GM12872 (cell line): Measurements from ENCODE around the gene CPM.

Experiments
- CTCF ChIP-seq: IDR thresholded peaks from 3 replicates; pipeline ENCODE4 v1.5.1; 2011; ENCODE audit warnings: low read depth, mild to moderate bottlenecking, low read length, moderate library complexity; ENCODE audit not compliant: insufficient read depth

The CPM gene

GRCh38 chr12:68831751-68832503 is 101.0 kb downstream of the CPM start:
- TF ChIP-seq CTCF: no peak

DNA sequence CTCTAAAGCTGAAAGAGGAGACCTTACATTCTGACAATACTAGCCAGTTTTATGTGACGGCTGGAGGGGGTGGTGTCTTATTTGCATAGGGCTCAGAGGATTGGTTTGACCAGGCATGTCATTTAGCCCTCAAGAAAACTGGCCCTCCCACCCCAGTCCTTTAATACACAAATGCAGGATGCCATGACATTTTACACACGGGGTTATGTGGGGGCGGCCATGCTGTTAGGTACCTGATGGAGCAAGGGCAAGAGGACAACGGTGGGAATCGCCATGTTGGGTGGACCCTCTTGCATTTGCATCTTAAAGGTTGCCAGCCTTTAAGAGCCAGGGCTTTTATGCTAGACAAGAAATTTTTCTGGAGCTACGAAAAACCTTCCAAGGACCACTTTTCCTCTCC is 101.7 kb downstream of the CPM start:
- no peak for TF ChIP-seq CTCF

DNA sequence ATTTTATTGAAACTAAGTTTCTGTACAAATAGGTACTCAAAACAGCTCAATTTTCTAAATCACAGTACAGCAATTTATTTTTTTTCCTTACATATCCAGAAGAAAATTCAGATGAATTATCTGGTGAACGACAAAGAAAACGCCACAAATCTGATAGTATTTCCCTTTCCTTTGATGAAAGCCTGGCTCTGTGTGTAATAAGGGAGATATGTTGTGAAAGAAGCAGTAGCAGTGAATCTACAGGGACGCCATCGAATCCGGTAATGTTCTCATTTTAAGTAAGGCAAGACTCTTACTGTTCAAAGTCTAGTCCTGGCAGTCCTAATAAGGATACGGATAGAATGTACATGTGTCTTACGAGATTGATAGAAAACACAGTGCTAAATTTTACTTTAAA is 104.3 kb downstream of the CPM start:
- no peak for TF ChIP-seq CTCF

GRCh38 chr12:68827895-68828671 is 104.9 kb downstream of the CPM start:
- no peak for TF ChIP-seq CTCF

DNA sequence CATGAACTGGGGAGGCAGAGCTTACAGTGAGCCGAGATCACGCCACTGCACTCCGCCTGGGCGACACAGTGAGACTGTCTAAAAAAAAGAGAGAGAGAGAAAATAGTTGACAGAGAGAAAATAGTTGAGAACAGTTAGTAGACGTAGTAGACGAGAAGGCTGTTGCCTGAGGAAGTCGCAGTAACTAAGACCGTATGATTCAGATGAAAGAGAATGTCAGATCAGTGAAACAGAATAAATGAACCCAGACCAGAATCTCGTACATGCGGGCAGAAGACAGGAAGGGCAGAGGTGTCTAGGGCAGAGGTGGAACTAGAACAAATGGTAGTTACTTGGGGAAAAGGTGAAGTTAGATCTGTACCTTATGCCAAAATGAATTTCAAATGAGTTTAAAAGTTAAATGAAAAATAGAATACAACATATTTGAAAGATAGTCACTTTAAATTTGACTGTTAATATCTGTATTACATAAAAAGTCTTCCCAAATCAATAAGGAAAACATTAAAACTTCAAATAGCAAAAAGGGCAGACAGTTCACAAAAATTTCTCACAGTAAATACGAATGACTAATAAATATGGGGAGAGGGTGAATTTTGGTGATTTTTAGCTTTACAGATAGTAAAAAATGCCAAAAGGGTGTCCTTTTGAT is 107.3 kb downstream of the CPM start:
- no peak for TF ChIP-seq CTCF

DNA sequence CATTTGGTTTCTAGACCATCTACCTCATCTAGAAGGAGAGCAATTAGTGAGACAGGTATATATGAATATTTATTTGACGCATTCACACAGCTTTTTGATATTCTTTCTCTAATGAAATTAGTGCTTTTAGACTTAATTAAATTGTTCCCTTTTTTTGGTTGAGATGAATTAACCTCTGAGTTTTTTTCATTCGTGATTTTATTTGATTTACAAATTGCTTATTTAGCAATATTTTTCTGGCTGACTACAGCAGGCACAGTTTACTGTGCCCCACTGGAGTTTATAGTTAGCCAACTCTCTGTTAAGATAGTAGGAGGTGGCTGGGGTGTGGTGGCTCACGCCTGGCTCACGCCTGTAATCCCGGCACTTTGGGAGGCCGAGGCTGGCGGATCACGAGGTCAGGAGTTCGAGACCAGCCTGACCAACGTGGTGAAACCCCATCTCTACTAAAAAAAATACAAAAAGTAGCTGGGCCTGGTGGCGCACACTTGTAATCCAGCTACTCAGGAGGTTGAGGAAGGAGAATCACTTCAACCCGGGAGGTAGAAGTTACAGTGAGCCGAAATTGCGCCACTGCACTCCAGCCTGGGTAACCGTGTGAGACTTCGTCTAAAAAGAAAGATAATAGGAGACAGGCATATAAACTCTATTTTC is 108.2 kb downstream of the CPM start:
- no peak for TF ChIP-seq CTCF

DNA sequence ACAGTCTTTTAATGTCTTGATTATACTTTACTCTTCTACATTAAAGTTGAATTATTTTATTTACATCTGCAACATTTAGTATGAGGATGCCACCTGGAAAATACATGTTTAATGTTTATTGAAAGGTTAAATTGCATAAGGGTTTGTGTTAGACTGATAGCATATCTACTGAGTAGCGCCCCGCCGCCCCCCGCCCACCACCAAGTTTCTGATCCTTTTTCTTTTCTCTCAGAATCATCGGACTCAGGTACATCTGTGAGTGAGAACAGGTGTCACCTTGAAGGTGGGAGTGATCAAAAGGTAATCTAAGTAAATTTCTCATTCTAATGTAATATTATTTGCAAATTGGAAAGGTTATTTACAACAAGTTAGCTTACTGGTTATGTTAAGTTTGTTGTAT is 108.8 kb downstream of the CPM start:
- no peak for TF ChIP-seq CTCF
